Measurements from ENCODE around the gene C19orf81.

The C19orf81 gene

DNA sequence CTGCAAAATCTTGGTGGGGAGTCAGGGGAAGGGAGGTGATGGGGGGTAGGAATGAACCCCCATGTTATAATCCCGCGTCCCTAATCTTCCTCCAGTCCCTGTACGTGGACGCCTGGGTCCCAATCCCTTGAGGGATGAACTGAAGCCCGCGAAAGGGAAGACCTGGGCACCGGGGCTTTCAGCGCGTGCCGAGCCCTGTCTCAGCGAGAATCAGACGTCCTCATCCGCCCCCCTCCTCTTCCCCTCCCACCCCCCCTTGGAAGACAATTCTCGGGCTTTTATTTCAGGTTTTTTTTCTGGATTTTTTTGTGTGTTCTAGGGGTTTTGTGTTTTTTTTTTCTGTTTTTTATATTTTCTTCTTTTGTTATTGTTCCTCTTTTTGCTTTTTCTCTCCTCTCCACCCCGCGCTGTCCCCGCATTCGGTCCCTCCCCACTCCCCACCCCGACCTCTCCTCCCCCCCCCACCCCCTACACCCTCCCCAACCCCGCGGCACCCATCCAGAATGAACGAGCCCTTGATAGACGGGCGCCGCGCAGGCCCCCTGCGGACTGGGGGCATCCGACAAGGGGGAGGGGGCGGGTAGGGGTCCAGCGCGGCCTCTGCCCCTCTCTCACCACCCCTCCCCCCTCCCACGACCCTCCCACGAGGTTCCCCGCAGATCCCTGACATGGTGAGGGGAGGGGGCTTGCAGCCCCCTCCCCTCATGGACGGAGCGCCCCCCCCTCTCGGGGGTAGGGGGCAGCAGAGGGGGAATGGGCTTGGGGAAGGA is 10.3 kb downstream of the C19orf81 start:
- DNase-seq (ENCODE audit: insufficient read length, low spot score) (no peak), FAIRE-seq (no peak)
- no peak for TF ChIP-seq POLR2A (IDR thresholded peaks at IDR 0.05; ENCODE audit: low read depth, low read length)

DNA sequence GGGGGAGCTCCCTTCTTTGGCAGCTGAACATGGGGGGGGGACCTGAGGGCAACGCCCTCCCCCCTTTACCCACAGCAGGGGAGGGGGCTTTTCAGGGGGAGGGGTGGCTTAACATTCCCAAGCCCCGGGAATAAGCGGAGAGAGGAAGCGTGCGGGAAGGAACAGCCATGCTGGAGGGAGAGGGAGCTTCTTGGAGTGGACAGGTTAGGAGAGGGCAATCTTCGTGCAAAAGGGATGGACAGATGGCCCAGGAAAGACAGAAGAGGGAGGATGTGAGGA is 10.8 kb downstream of the C19orf81 start:
- DNase-seq (ENCODE audit: insufficient read length, low spot score) (no peak), FAIRE-seq (no peak)
- no peak for TF ChIP-seq POLR2A (IDR thresholded peaks at IDR 0.05; ENCODE audit: low read depth, low read length)

DNA sequence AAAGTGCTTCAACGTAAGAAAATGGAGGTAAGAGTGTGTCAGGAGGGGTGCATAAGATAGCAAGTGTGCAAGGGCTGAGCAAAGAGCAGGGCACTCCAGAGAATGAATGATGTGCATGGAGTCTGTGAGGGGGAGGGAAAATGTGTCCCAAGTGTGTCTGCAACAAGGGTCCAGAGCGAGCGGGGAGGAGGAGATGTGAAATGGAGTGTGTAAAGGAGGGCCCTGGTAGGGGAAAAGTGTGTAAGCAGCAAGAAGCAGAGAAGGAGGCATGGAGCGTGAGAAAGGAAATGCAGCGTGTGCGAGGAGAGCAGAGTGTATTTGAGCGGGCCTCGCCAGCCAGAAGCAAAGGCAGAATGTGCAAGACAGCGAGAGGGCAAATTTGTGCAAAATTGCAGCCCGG is 11.8 kb downstream of the C19orf81 start:
- FAIRE-seq: no peak

DNA sequence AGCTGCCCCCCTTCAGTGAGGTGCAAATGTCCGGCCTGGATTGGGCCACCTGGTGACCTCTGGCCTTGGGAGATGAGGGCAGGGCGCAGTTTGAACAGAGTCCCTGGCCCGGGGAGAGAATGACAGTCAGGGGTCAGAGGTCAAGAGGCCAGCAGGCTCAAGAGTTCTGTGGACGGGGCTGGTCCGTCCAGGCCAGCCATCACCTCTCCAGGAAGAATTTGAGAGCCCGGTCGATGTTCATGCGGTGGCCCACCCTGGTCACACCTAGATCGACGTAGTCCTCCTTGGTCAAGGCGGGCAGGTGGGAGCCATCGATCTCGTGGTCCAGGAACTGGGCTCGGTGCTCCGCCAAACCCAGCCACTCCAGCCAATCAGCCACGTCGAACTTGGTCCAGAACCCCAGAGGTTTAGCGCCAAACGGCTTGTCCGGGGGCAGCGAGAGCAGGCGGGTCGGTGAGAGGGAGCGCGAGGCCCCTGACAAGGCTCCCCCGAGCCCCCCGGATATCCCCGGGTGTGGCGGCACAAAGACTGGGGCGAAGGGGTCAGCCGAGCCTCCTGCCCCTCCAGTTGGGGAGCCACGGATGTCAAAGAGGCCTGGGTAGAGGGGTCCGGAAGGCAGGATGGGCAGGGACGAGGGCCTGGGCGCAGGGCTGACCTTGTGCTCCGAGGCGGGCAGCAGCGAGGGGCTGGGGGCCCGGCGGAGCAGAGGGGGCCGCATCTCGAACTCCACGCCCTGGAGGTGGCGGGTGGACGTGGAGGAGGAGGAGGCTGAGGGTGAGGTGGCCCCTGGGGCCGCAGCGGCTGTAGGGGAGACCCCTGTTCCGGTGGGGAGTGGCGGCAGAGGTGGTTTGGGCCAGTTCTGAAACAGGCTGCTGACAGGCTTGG is 12.8 kb downstream of the C19orf81 start:
- no peak for DNase-seq (ENCODE audit: insufficient read length, low spot score)
- no peak for FAIRE-seq
- no peak for TF ChIP-seq POLR2A (IDR thresholded peaks at IDR 0.05; ENCODE audit: low read depth, low read length)

More for the DNA sequence above, 11.8 kb downstream of the C19orf81 start:
- TF ChIP-seq POLR2A (IDR thresholded peaks at IDR 0.05; ENCODE audit: low read depth, low read length): no peak
- no peak for DNase-seq (ENCODE audit: insufficient read length, low spot score)

DNA sequence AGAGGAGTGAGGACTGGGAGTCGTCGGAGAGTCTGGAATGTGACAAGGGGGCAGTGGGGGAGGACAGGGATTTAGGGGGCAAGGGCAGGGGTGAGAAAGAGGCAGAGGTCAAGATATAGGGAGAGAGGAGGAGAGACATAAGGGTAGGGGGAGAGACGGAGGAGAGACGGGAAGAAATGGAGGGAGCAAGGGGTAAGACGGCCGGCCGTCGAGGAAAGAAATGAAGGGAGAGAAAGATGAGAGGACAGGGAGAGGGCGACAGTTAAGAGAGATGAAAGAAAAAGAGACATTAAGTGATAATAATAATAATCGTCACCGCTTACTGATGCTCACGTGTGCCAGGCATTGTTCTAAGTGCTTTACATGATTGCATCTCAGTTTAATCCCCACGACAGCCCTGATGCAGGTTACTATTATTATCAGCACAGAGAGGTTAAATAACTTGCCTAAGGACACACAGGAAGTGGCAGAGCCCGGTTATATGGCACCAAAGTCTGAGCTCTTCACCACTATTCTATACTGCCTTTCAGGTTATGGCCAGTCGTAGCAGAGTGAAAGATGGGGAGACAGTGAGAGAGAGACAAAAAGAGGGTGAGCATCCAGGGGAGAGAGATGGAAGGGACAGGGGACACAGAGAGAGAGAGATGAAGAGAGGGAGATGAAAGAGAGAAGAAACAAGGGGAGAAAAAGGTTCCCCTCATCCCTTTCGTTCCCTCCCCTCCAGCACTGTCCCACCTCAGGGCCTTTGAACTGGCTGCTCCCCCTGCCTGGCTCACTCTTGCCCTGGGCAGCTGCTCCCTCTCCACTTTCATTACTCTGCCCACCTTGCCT is 13.6 kb downstream of the C19orf81 start:
- FAIRE-seq (no peak), DNase-seq (ENCODE audit: insufficient read length, low spot score) (no peak)
- no peak for TF ChIP-seq POLR2A (IDR thresholded peaks at IDR 0.05; ENCODE audit: low read depth, low read length)

DNA sequence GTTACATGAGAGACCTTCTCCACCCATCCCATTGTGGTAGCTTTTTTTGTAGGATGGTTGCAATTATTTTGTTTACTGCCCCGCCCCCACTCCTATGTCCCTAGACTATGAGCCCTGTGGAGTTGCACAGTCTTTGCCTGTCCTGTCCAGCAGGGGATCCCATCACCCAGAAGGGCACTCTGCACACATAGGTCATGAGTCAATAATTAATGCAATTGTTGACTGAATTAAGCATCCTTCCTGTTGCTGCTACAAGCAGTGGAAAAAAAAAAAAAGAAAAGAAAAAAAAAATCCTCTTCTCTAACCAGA is 14.2 kb downstream of the C19orf81 start:
- peak; percentile 77 for DNase-seq (ENCODE audit: insufficient read length, low spot score)
- TF ChIP-seq POLR2A (IDR thresholded peaks at IDR 0.05; ENCODE audit: low read depth, low read length): no peak

DNA sequence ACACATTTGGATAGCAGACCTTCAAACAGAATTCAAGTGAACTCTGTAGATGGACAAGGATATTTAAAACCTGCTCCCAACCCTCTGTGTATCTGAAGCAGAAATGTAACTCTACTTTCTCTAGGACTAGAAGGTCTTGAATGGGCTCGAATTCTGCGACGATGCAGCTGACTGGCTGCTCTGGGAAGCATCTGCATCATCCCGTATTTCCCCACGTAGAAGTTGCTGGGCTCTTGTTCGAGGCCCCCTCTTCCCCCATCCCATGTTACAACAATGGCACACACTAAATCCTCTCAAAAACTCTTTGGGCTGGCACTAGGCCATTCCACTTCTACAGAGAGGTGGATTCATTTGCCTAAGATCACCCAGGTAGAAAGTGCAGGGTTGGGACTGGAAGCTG is 15.0 kb downstream of the C19orf81 start:
- DNase-seq (ENCODE audit: insufficient read length, low spot score): no peak
- no peak for FAIRE-seq
- TF ChIP-seq POLR2A (IDR thresholded peaks at IDR 0.05; ENCODE audit: low read depth, low read length): no peak

More for the DNA sequence above, 14.2 kb downstream of the C19orf81 start:
- peak; percentile 55 for FAIRE-seq

DNA sequence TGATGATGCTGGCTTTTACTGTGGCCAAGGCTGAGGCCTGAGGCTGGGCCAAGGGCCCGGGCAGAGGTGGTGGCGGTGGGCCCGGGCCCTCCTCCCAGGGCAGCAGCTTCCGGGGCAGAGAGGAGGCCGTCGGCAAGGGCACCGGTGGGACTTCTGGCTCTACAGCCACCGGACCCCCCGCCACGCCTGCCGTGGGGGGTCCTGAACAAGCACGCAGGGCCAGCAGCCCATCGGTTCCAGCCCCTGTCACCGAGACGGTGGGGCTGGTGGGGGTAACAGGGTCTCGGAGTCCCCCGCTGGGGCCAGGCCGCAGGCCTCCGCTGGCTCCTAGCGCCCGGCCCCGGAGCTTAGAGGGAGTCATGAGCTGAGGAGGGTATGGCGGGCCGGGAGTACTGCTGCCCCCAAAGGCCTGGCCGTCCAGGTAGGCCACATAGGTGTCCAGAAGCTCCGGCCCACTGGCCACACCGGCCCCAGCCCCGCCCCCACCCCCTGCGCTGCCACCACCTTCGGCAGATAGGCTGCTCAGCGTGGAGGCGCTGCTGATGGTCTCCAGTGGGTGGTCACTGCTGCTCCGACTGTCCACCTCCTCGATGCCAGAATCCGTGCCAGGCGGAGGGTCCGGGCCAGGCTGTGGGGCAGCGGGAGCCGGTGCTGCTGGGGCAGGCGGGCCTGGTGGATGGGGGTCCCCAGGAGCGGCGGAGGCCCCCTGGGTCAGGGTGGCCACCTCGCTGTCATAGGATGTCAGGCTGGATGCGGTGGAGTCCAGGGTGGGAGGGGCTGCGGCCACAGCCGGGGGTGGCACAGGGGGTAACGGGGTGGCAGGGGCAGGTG is 17.3 kb downstream of the C19orf81 start:
- TF ChIP-seq POLR2A (IDR thresholded peaks at IDR 0.05; ENCODE audit: low read depth, low read length): no peak
- DNase-seq (ENCODE audit: insufficient read length, low spot score) (no peak), FAIRE-seq (no peak)

DNA sequence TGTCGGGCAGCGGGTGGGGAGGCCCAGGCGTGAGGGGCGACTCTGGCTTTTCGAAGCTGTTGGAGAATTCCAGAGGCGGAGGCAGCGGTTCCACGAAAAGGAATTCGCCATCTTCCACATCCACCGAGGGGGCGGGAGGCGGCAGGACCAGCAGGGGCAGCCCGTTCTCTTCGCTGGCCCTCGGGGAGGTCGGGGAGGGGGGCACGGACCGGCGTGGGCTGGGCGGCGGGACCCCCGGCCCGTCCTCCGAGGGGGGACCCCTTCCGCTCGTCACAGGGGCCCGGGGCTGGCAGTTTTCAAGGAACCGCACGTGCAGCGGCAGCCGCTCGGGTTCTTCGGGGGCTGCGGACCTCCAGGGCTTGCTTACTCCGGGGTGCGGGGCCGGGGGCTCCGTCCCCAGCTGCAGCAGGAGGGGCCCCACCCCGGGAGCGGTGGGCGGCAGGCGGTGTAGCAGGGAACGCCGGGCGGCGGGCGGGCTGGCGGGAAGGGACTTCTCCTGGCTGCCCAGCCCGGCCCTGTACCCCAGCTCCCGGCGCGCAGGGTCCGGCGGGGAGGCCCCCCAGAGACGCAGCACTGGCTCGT is 18.0 kb downstream of the C19orf81 start:
- DNase-seq (ENCODE audit: insufficient read length, low spot score): no peak
- no peak for FAIRE-seq
- no peak for TF ChIP-seq POLR2A (IDR thresholded peaks at IDR 0.05; ENCODE audit: low read depth, low read length)

DNA sequence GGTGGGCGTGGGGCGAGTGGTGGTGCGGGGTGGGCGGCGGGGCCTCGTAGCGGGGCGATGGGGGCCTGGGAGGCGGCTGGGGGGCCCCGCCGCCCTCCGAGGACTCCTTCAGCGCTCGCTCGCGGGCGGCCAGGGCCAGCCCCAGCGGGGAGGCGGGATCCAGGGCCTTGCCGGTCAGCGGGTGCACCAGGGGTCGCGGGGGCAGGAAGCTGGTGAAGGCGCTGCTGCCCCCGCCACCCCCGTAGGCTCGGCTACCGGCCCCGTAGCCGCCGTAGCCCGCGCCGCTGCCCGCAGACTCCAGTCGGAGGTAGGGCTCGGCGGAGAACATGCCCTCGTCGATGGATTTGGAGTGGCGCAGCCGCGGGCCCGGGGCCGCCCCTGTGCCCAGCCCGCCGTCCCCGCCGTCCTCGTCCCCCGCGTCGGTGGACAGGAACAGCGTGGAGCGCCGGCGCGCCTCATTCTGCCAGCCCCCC is 18.6 kb downstream of the C19orf81 start:
- DNase-seq (ENCODE audit: insufficient read length, low spot score): no peak

DNA sequence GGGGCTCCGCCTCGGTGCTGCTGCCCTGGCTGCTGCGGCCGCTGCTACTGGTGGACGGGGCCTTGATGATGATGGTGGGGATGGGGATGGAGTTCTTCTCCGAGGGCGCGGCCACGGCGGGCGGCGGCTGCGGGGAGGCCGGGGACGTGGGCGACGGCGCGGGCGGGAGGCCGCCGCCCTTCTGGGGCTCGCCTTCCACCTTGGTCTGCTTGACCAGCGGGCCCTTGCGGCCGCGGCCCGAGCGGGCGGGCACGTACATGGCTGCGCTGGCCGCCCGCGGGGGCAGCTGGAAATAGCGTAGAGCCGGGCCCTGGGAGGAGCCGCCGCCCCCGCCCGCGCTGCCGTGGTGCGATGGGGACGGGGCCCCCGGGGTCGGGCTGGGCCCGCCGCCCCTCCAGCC is 19.2 kb downstream of the C19orf81 start:
- DNase-seq (ENCODE audit: insufficient read length, low spot score) (no peak), FAIRE-seq (no peak)
- TF ChIP-seq POLR2A (IDR thresholded peaks at IDR 0.05; ENCODE audit: low read depth, low read length): no peak

More for the DNA sequence above, 18.6 kb downstream of the C19orf81 start:
- TF ChIP-seq POLR2A (IDR thresholded peaks at IDR 0.05; ENCODE audit: low read depth, low read length): no peak
- no peak for FAIRE-seq

DNA sequence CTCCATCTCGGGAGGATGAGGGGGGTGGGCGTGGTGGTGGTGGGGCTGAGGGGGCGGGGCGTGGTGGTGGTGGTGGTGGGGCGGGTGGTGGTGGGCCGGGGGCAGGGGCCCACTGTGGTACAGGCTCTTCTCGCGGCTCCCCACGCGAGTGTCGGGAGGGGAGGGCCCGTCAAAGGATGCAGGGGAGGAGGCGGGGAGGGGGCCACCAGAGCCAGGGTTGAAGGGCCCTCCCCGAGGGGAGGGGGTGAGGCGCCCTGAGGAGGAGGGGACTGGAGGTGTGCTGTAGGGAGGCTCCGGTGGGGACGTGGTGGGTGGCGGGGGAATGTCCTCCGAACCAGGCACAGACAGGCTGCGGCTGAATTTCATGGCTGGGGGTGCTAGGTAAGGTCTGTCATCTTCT is 19.6 kb downstream of the C19orf81 start:
- DNase-seq (ENCODE audit: insufficient read length, low spot score) (no peak), FAIRE-seq (no peak)
- TF ChIP-seq POLR2A (IDR thresholded peaks at IDR 0.05; ENCODE audit: low read depth, low read length): no peak

All from H54 (cell line).